GM12878 (cell line): ENCODE measurements around the gene OR52N4. TPM values are rescaled to one million over a fixed set of nuclear protein-coding genes. Genes with fewer than 3 reads are reported as not detected.

Source experiments
- ATAC-seq: fragments of 200-7000 bp; cut with Tn5 transposase; 3 replicates; pipeline ENCODE4 v1.9.1; 2020; ENCODE audit warnings: mild to moderate bottlenecking, moderate library complexity
- BruUV-seq: library from RNA; stranded (reverse); fragments of 400-500 nt; replicated peaks from 2 replicates; lab custom pipeline; 2021; lab: Mats Ljungman, UMichigan
- CTCF ChIA-PET: fragments of 300-600 bp; sonication (Branson Sonifier 250); formaldehyde crosslinking; extraction: SDS; loops from one replicate; lab custom pipeline; 2021; ENCODE audit warnings: inconsistent platforms; lab: Yijun Ruan, JAX
- POLR2A ChIA-PET: fragments of 350-600 bp; formaldehyde crosslinking; extraction: SDS; loops from one replicate; lab custom pipeline; 2021; ENCODE audit warnings: inconsistent platforms; lab: Charles Lee
- RAD21 ChIA-PET: fragments of 300-600 bp; sonication (Branson Sonifier 250); formaldehyde crosslinking; loops from one replicate; lab custom pipeline; 2023; ENCODE audit warnings: antibody characterized with exemption; ENCODE audit not compliant: unreplicated experiment; lab: Charles Lee
- SMC1A ChIA-PET: fragments of 300-600 bp; sonication (Branson Sonifier 250); formaldehyde crosslinking; loops from one replicate; lab custom pipeline; 2023; ENCODE audit not compliant: unreplicated experiment, uncharacterized antibody; lab: Charles Lee
- DNase-seq: peaks from one replicate; pipeline ENCODE4 v3.0.0-alpha.2; 2011; ENCODE audit warnings: low read depth, low spot score
- FAIRE-seq: peaks from 3 replicates; lab custom pipeline; 2011; peaks lifted over from hg19 to GRCh38; lab: Jason Lieb, UNC
- H2AFZ ChIP-seq: 2 replicates; pipeline ENCODE4 v1.6.0; 2011; ENCODE audit warnings: low read depth, low read length, control low read depth; ENCODE audit not compliant: control insufficient read depth
- H3K27ac ChIP-seq: 2 replicates; pipeline ENCODE4 v1.5.1; 2011; ENCODE audit warnings: control low read depth; ENCODE audit not compliant: control insufficient read depth, insufficient read depth
- H3K27me3 ChIP-seq, 2 experiments: replicated peaks in 1 of 2; 2 replicates each; pipeline versions ENCODE4 v1.6.0 to v1.6.1; 2011; ENCODE audit warnings: low read length in 1 of 2; ENCODE audit not compliant: control insufficient read depth in 2 of 2, insufficient read depth in 2 of 2
- H3K36me3 ChIP-seq, 2 experiments: 2 replicates each; pipeline ENCODE4 v1.5.1; 2011; ENCODE audit warnings: low read length in 1 of 2; ENCODE audit not compliant: control insufficient read depth in 2 of 2, insufficient read depth in 2 of 2
- H3K4me1 ChIP-seq: 2 replicates; pipeline ENCODE4 v1.6.1; 2011; ENCODE audit warnings: mild to moderate bottlenecking, low read length, moderate library complexity, mixed read lengths; ENCODE audit not compliant: control insufficient read depth, insufficient read depth
- H3K4me2 ChIP-seq: 2 replicates; pipeline ENCODE4 v1.6.0; 2011; ENCODE audit warnings: control low read depth; ENCODE audit not compliant: control insufficient read depth, insufficient read depth
- H3K4me3 ChIP-seq: fragments of 200-600 bp; sonication (generic); 2 replicates; pipeline ENCODE4 v1.5.1; 2016
- H3K79me2 ChIP-seq: 2 replicates; pipeline ENCODE4 v1.6.0; 2011; ENCODE audit warnings: low read length; ENCODE audit not compliant: control insufficient read depth, insufficient read depth
- H3K9ac ChIP-seq: 2 replicates; pipeline ENCODE4 v1.8.0; 2011; ENCODE audit warnings: low read length, control low read depth, mixed read lengths; ENCODE audit not compliant: control insufficient read depth, insufficient read depth
- H3K9me3 ChIP-seq: replicated peaks from 3 replicates; pipeline ENCODE4 v1.5.1; 2011; ENCODE audit warnings: mild to moderate bottlenecking, low read length; ENCODE audit not compliant: control insufficient read depth, insufficient read depth
- H4K20me1 ChIP-seq: 2 replicates; pipeline ENCODE4 v1.6.0; 2011; ENCODE audit not compliant: control insufficient read depth, insufficient read depth
- CEBPB ChIP-seq, 2 experiments: fragments of 150-350 bp in 1 of 2; IDR thresholded peaks; 2 replicates each; pipeline ENCODE4 v1.6.1; 2012 to 2014; ENCODE audit warnings: low read depth in 2 of 2, low read length in 2 of 2, borderline replicate concordance in 1 of 2, inconsistent platforms in 1 of 2
- CEBPZ ChIP-seq: fragments of 150-350 bp; IDR thresholded peaks from 2 replicates; pipeline ENCODE4 v1.6.1; 2016; ENCODE audit warnings: low read depth, low read length
- EP300 ChIP-seq, 2 experiments: fragments of 150-350 bp in 1 of 2; IDR thresholded peaks; 2 replicates each; pipeline ENCODE4 v1.6.1; 2011 to 2012; ENCODE audit warnings: low read depth in 2 of 2, low read length in 2 of 2, borderline replicate concordance in 1 of 2, improper control_type of control experiment in 1 of 2, inconsistent platforms in 1 of 2; ENCODE audit not compliant: control insufficient read depth in 1 of 2
- ETV6 ChIP-seq, 2 experiments: fragments of 450-650 bp in 1 of 2; IDR thresholded peaks in 1 of 2; conservative IDR thresholded peaks in 1 of 2; 2 replicates each; pipeline ENCODE4 v1.6.1; 2014; ENCODE audit warnings: antibody characterized with exemption in 1 of 2, borderline replicate concordance in 1 of 2, low read depth in 1 of 2, mild to moderate bottlenecking in 1 of 2, moderate library complexity in 1 of 2
- FOS ChIP-seq: IDR thresholded peaks from 3 replicates; pipeline ENCODE4 v1.6.1; 2011; ENCODE audit warnings: borderline replicate concordance; ENCODE audit not compliant: insufficient read length; ENCODE audit errors: extremely low read depth
- HDGF ChIP-seq: fragments of 450-650 bp; IDR thresholded peaks from 2 replicates; pipeline ENCODE4 v1.6.1; 2016; ENCODE audit warnings: antibody characterized with exemption
- MTA3 ChIP-seq: IDR thresholded peaks from 2 replicates; pipeline ENCODE4 v1.6.1; 2012; ENCODE audit warnings: low read length, inconsistent platforms, borderline replicate concordance
- PAX5 ChIP-seq: IDR thresholded peaks from 2 replicates; pipeline ENCODE4 v1.6.1; 2011; ENCODE audit warnings: low read depth, low read length, borderline replicate concordance
- PKNOX1 ChIP-seq: fragments of 450-650 bp; IDR thresholded peaks from 2 replicates; pipeline ENCODE4 v1.6.1; 2016; ENCODE audit warnings: mild to moderate bottlenecking
- POU2F2 ChIP-seq: IDR thresholded peaks from 3 replicates; pipeline ENCODE4 v1.6.1; 2011; ENCODE audit warnings: low read depth, mild to moderate bottlenecking, low read length, borderline replicate concordance
- RUNX3 ChIP-seq: IDR thresholded peaks from 2 replicates; pipeline ENCODE4 v1.6.1; 2012; ENCODE audit warnings: low read length, inconsistent platforms
- SIX5 ChIP-seq: IDR thresholded peaks from 2 replicates; pipeline ENCODE4 v1.6.1; 2011; ENCODE audit warnings: mild to moderate bottlenecking, low read depth, low read length, moderate library complexity; ENCODE audit not compliant: severe bottlenecking
- SREBF1 ChIP-seq: IDR thresholded peaks from 2 replicates; pipeline ENCODE4 v1.6.1; 2012; ENCODE audit warnings: mild to moderate bottlenecking, low read length
- ZSCAN29 ChIP-seq: fragments of 450-650 bp; IDR thresholded peaks from 2 replicates; pipeline ENCODE4 v1.6.1; 2017; ENCODE audit warnings: mild to moderate bottlenecking, moderate library complexity
- WGBS: methylation state at CpG from one replicate; pipeline ENCODE4 v1.1.6; 2016; ENCODE audit warnings: low lambda C conversion rate; ENCODE audit not compliant: insufficient replicate concordance, insufficient coverage; ENCODE audit errors: missing lambda C conversion rate; 5-methylcytosine and 5-hydroxymethylcytosine counted together
- in situ Hi-C: fragments of 300-500 bp; cut with MboI; formaldehyde crosslinking; loops from 9 replicates; pipeline ENCODE4 v1.14.3; 2018; ENCODE audit warnings: mixed read lengths
- intact Hi-C: fragments of 100-400 bp; cut with micrococcal nuclease; formaldehyde crosslinking; loops from one replicate; pipeline ENCODE4 v1.14.2; 2022; ENCODE audit not compliant: unreplicated experiment
- polyA plus RNA-seq, 11 experiments: library from polyadenylated mRNA; depleted of rRNA in 4 of 11; unstranded in 6 of 11; stranded (reverse) in 5 of 11; fragments of >200 nt; fragmentation: Nextera tagmentation in 4 of 11; fragmentation: Illumina TruSeq in 1 of 11; extraction: Ambion mirVana in 4 of 11; extraction: Trizol in 1 of 11; gene quantifications; 1 replicate in 1 of 11; 2 replicates in 10 of 11; pipeline versions ENCODE4 v1.2.1 to v1.2.3, GENCODE V29; 2011 to 2016; ENCODE audit warnings: inconsistent platforms in 2 of 11, missing spikeins in 2 of 11, low read depth in 1 of 11
- total RNA-seq, 4 experiments: library from RNA; depleted of rRNA in 3 of 4; stranded (reverse); fragments of >200 nt in 3 of 4; fragmentation: Illumina TruSeq in 1 of 4; extraction: Trizol in 1 of 4; gene quantifications; 2 replicates each; pipeline versions ENCODE4 v1.2.1 to v1.2.3, GENCODE V29; 2013 to 2021

The OR52N4 gene
- total and polyA plus RNA-seq, 10 of the 15 experiments (the other 5 are each of a cell fraction or from before 2014, with no cell fraction given) = 0.16 to 8.6 (median 0.67) TPM; not detected in 1

GRCh38 chr11:5738431-5738830, 15.6 kb upstream of the OR52N4 start:
- CTCF ChIA-PET = interaction anchor here (0.6 to 1.1 kb wide), 2 partner anchors 20 to 71 kb away, joined by 3 read pairs; no protein-coding TSS in a partner anchor
- H3K36me3 ChIP-seq = no peaks in the 10 kb centered on the region
- no peaks in the 10 kb centered on the region; the same call in 2 of the 3 replicates for H3K9me3 ChIP-seq
- TF ChIP-seq PAX5 (no peak), EP300 (IDR thresholded peaks at IDR 0.05; ENCODE audit: borderline replicate concordance in 1 of 2, control insufficient read depth in 1 of 2, low read depth in 2 of 2, low read length in 2 of 2) (no peak), FOS (no peak)
- TF ChIP-seq, all 136 proteins: peak for 0
- no TSS peak for BruUV-seq
- no peak overlapping the region for H3K27ac ChIP-seq
- H3K79me2 ChIP-seq = no peaks in the 10 kb centered on the region
- no peaks in the 10 kb centered on the region for H3K27me3 ChIP-seq
- SMC1A ChIA-PET = no interaction called here
- DNase-seq = no peak
- in situ Hi-C loops (no loop called here), intact Hi-C loops (no loop called here)
- no peak overlapping the region for H3K4me2 ChIP-seq
- WGBS = 0% methylated on average over 1 of the region's 1 CpG
- POLR2A ChIA-PET = no interaction called here
- no peaks in the 10 kb centered on the region for H3K4me1 ChIP-seq
- H4K20me1 ChIP-seq = no peaks in the 10 kb centered on the region
- no peak overlapping the region for H3K4me3 ChIP-seq
- H3K9ac ChIP-seq = no peak overlapping the region
- RAD21 ChIA-PET = no interaction called here
- ATAC-seq = no peak
- FAIRE-seq = no peak
- no peak overlapping the region for H2AFZ ChIP-seq

- 84% methylated on average over 2 of the region's 3 CpGs for WGBS
- Histone ChIP-seq H3K9me3 (no peaks in the 10 kb centered on the region; the same call in 2 of the 3 replicates), H3K79me2 (no peaks in the 10 kb centered on the region), H3K27ac (no peak overlapping the region), H3K27me3 (no peaks in the 10 kb centered on the region), H2AFZ (no peak overlapping the region), H3K4me1 (no peaks in the 10 kb centered on the region), H3K9ac (no peak overlapping the region), H3K4me2 (no peak overlapping the region), H3K4me3 (no peak overlapping the region), H4K20me1 (no peaks in the 10 kb centered on the region), H3K36me3 (no peaks in the 10 kb centered on the region)
- SMC1A ChIA-PET = no interaction called here
- BruUV-seq = no TSS peak
- TF ChIP-seq SIX5 = no peak
- TF ChIP-seq POU2F2 = no peak
- TF ChIP-seq CEBPZ = no peak
- no peak for TF ChIP-seq ETV6 (conservative IDR thresholded peaks at IDR 0.05 in 1 of 2, IDR thresholded peaks at IDR 0.05 in 1 of 2; ENCODE audit: borderline replicate concordance in 1 of 2, low read depth in 1 of 2)
- no peak for TF ChIP-seq SREBF1
- TF ChIP-seq HDGF = no peak
- no peak for TF ChIP-seq MTA3
- no peak for TF ChIP-seq PKNOX1
- TF ChIP-seq ZSCAN29 = no peak
- no peak for TF ChIP-seq CEBPB (IDR thresholded peaks at IDR 0.05; ENCODE audit: borderline replicate concordance in 1 of 2, low read depth in 2 of 2, low read length in 2 of 2)
- no peak for TF ChIP-seq RUNX3
- FAIRE-seq (no peak), DNase-seq (no peak), ATAC-seq (no peak)
- CTCF ChIA-PET = no interaction called here
- RAD21 ChIA-PET = no interaction called here
- intact Hi-C loops (no loop called here), in situ Hi-C loops (no loop called here)
- POLR2A ChIA-PET = no interaction called here
Observed at GRCh38 chr11:5746614-5747013, 7.4 kb upstream of the OR52N4 start.
